Thyroid gland (tissue), 4 donors: ENCODE data around the gene HOXC6. TPM values are rescaled to one million over a fixed set of nuclear protein-coding genes. Genes with fewer than 3 reads are reported as not detected.
A peak's percentile ranks its signal among the peaks of the same experiment; 100 is the strongest.

Source experiments
- DNase-seq, 2 donors: peaks; one replicate each; pipeline ENCODE4 v3.0.0-alpha.2; 2019
- H3K27ac ChIP-seq, 3 donors: fragments of 200-600 bp; sonication (generic); 1 replicate in 2 of 3; 2 replicates in 1 of 3; pipeline ENCODE4 v1.5.1; 2016 to 2019; ENCODE audit warnings: mild to moderate bottlenecking in 1 of 3, moderate library complexity in 1 of 3
- H3K27me3 ChIP-seq: fragments of 200-600 bp; sonication (generic); one replicate; pipeline ENCODE4 v1.5.1; 2019
- H3K36me3 ChIP-seq, 2 donors: fragments of 200-600 bp; sonication (generic); one replicate each; pipeline ENCODE4 v1.5.1; 2016 to 2019
- H3K4me1 ChIP-seq, 2 donors: fragments of 200-600 bp; sonication (generic); one replicate each; pipeline ENCODE4 v1.5.1; 2017 to 2019
- H3K4me3 ChIP-seq, 3 donors: fragments of 200-600 bp; sonication (generic); replicated peaks in 1 of 3; 1 replicate in 2 of 3; 2 replicates in 1 of 3; pipeline ENCODE4 v1.5.1; 2016; ENCODE audit warnings: mild to moderate bottlenecking in 1 of 3
- H3K9me3 ChIP-seq: fragments of 200-600 bp; sonication (generic); one replicate; pipeline ENCODE4 v1.5.1; 2017
- CTCF ChIP-seq, 6 experiments: fragments of 200-600 bp in 3 of 6; fragments of 450-650 bp in 3 of 6; sonication (generic) in 3 of 6; IDR thresholded peaks; one replicate each; pipeline ENCODE4 v1.5.1; 2016 to 2019; ENCODE audit warnings: antibody characterized with exemption in 6 of 6, mild to moderate bottlenecking in 2 of 6, inconsistent platforms in 1 of 6, moderate library complexity in 1 of 6
- POLR2A ChIP-seq, 2 donors: fragments of 450-650 bp; IDR thresholded peaks; one replicate each; pipeline ENCODE4 v1.6.1; 2017; ENCODE audit warnings: antibody characterized with exemption in 2 of 2, mild to moderate bottlenecking in 2 of 2, moderate library complexity in 1 of 2
- WGBS, 2 donors: methylation state at CpG; one replicate each; pipeline ENCODE4 v1.1.5; 2017; 5-methylcytosine and 5-hydroxymethylcytosine counted together
- intact Hi-C: fragments of 100-400 bp; cut with DNase I; formaldehyde crosslinking; loops from one replicate; pipeline ENCODE4 v1.15.1; 2023
- total RNA-seq, 4 donors: library from RNA; depleted of rRNA; stranded (reverse); fragments of >200 nt; gene quantifications; one replicate each; pipeline ENCODE4 v1.2.3, GENCODE V29; 2016

Gene HOXC6
- total RNA-seq, 4 donors from 2014 or later: not detected

- Histone ChIP-seq H3K4me3 (peak overlapping the region in 1 of 3 donors; percentile 27), H3K36me3 (no peaks in the 10 kb centered on the region), H3K27ac (no peak overlapping the region), H3K4me1 (peaks cover 7 to 34% of the 10 kb centered on the region in 2 donors), H3K27me3 (peaks cover 91% of the 10 kb centered on the region), H3K9me3 (no peaks in the 10 kb centered on the region)
- no peak for DNase-seq
- intact Hi-C loops: no loop called here
- TF ChIP-seq CTCF (IDR thresholded peaks at IDR 0.05) (no peak), POLR2A (IDR thresholded peaks at IDR 0.05) (no peak)
- 8 to 11% methylated on average over 15 to 17 of the region's 17 CpGs for WGBS, 2 donors
Measured at GRCh38 chr12:53995002-53995377, 33.2 kb upstream of the HOXC6 start.

- Histone ChIP-seq H3K9me3 (no peaks in the 10 kb centered on the region), H3K4me3 (peak overlapping the region in 2 of 3 donors; percentile 5 to 27), H3K36me3 (no peaks in the 10 kb centered on the region), H3K4me1 (peaks cover 11 to 40% of the 10 kb centered on the region in 2 donors), H3K27ac (no peak overlapping the region), H3K27me3 (peaks cover 91% of the 10 kb centered on the region)
- WGBS, 2 donors: 5 to 7% methylated on average over 26 to 39 of the region's 48 CpGs
- intact Hi-C loops: no loop called here
- DNase-seq: no peak
- TF ChIP-seq POLR2A (IDR thresholded peaks at IDR 0.05) (no peak), CTCF (IDR thresholded peaks at IDR 0.05) (no peak)
Measured at GRCh38 chr12:53995378-53996239, 32.6 kb upstream of the HOXC6 start.

- no peaks in the 10 kb centered on the region for H3K9me3 ChIP-seq
- intact Hi-C loops: no loop called here
- TF ChIP-seq CTCF (IDR thresholded peaks at IDR 0.05): no peak
- no peak for TF ChIP-seq POLR2A (IDR thresholded peaks at IDR 0.05)
- H3K4me1 ChIP-seq: peaks cover 11 to 42% of the 10 kb centered on the region in 2 donors
- no peaks in the 10 kb centered on the region for H3K36me3 ChIP-seq
- H3K4me3 ChIP-seq: peak overlapping the region in 1 of 3 donors; percentile 27
- no peak for DNase-seq
- no peak overlapping the region for H3K27ac ChIP-seq
- 33 to 36% methylated on average over 29 of the region's 29 CpGs for WGBS, 2 donors
- peaks cover 91% of the 10 kb centered on the region for H3K27me3 ChIP-seq
Measured at GRCh38 chr12:53996240-53997203, 31.7 kb upstream of the HOXC6 start.

- no peak for DNase-seq
Measured at GRCh38 chr12:53997204-53998109, 30.8 kb upstream of the HOXC6 start.

More at GRCh38 chr12:53997204-53998109, 30.8 kb upstream of the HOXC6 start:
- H3K27me3 ChIP-seq: peaks cover 89% of the 10 kb centered on the region
- TF ChIP-seq POLR2A (IDR thresholded peaks at IDR 0.05) (no peak), CTCF (IDR thresholded peaks at IDR 0.05) (no peak)
- H3K36me3 ChIP-seq: no peaks in the 10 kb centered on the region
- H3K4me3 ChIP-seq: no peak overlapping the region
- 9% methylated on average over 35 of the region's 35 CpGs for WGBS, 2 donors
- H3K9me3 ChIP-seq: no peaks in the 10 kb centered on the region
- peaks cover 11 to 42% of the 10 kb centered on the region in 2 donors for H3K4me1 ChIP-seq
- no peak overlapping the region for H3K27ac ChIP-seq
- intact Hi-C loops: no loop called here
